A549 (cell line): Measurements from ENCODE around the gene TXNL1. TPM values are rescaled to one million over a fixed set of nuclear protein-coding genes. Genes with fewer than 3 reads are reported as not detected.

Experiments
- BHLHE40 ChIP-seq: IDR thresholded peaks from 2 replicates; pipeline ENCODE4 v1.6.1; 2012; ENCODE audit warnings: low read depth, low read length, inconsistent platforms
- CBX2 ChIP-seq: fragments of 200-600 bp; sonication (generic); IDR thresholded peaks from 2 replicates; pipeline ENCODE4 v1.6.1; 2016; ENCODE audit warnings: low read depth, mild to moderate bottlenecking, borderline replicate concordance
- ESRRA ChIP-seq: fragments of 150-350 bp; IDR thresholded peaks from 2 replicates; pipeline ENCODE4 v1.6.1; 2014; ENCODE audit warnings: mild to moderate bottlenecking, low read length, borderline replicate concordance
- HOXB13 ChIP-seq: fragments of 250-450 bp; sonication (Bioruptor Pico); IDR thresholded peaks from 2 replicates; pipeline ENCODE4 v1.5.0; 2020; ENCODE audit warnings: low read depth, mild to moderate bottlenecking, moderate library complexity
- JUN ChIP-seq, 2 experiments: fragments of >200 bp; sonication (Bioruptor Twin); formaldehyde crosslinking; IDR thresholded peaks; 2 replicates in 1 of 2; 3 replicates in 1 of 2; pipeline ENCODE4 v1.6.1; 2016 to 2017
- JUNB ChIP-seq: fragments of >200 bp; sonication (Bioruptor Twin); formaldehyde crosslinking; IDR thresholded peaks from 2 replicates; pipeline ENCODE4 v1.6.1; 2016
- KDM1A ChIP-seq: fragments of 200-600 bp; sonication (generic); IDR thresholded peaks from 2 replicates; pipeline ENCODE4 v1.6.1; 2016; ENCODE audit warnings: low read depth, mild to moderate bottlenecking
- MAFK ChIP-seq: fragments of 450-650 bp; IDR thresholded peaks from 2 replicates; pipeline ENCODE4 v1.6.1; 2014; ENCODE audit not compliant: partially characterized antibody
- MAZ ChIP-seq: fragments of 150-350 bp; IDR thresholded peaks from 2 replicates; pipeline ENCODE4 v1.6.1; 2014; ENCODE audit warnings: antibody characterized with exemption, low read depth, low read length, borderline replicate concordance
- NFE2L2 ChIP-seq: fragments of 150-350 bp; conservative IDR thresholded peaks from 2 replicates; pipeline ENCODE4 v1.6.1; 2014; ENCODE audit warnings: low read length
- PHF8 ChIP-seq: fragments of 200-600 bp; sonication (generic); IDR thresholded peaks from 2 replicates; pipeline ENCODE4 v1.6.1; 2016; ENCODE audit warnings: low read depth, mild to moderate bottlenecking, antibody characterized with exemption, moderate library complexity, borderline replicate concordance
- SREBF2 ChIP-seq: fragments of 450-650 bp; IDR thresholded peaks from 2 replicates; pipeline ENCODE4 v1.6.1; 2014; ENCODE audit warnings: mild to moderate bottlenecking, moderate library complexity
- ZFP36 ChIP-seq: fragments of 450-650 bp; IDR thresholded peaks from 2 replicates; pipeline ENCODE4 v1.6.1; 2014; ENCODE audit warnings: borderline replicate concordance; ENCODE audit not compliant: partially characterized antibody
- ZNF302 ChIP-seq: fragments of 250-450 bp; sonication (Bioruptor Pico); IDR thresholded peaks from 2 replicates; pipeline ENCODE4 v1.9.0; 2021; ENCODE audit warnings: inconsistent platforms, mild to moderate bottlenecking, moderate library complexity
- ZSCAN20 ChIP-seq: fragments of 250-450 bp; sonication (Bioruptor Pico); IDR thresholded peaks from 2 replicates; pipeline ENCODE4 v1.8.0; 2022; ENCODE audit warnings: mild to moderate bottlenecking, moderate library complexity
- polyA plus RNA-seq, 4 experiments: library from polyadenylated mRNA; depleted of rRNA in 3 of 4; stranded (reverse); fragments of >200 nt; fragmentation: RNase III in 1 of 4; extraction: RNeasy Plus Mini Kit Qiagen cat#74134 plus additional on column Dnase treatment in 1 of 4; gene quantifications; 2 replicates in 3 of 4; 3 replicates in 1 of 4; pipeline ENCODE4 v1.2.3, GENCODE V29; 2011 to 2017
- TF ChIP-seq, protein P1 (sequence below): fragments of 450-650 bp; IDR thresholded peaks from 2 replicates; pipeline ENCODE4 v1.6.1; 2014; ENCODE audit warnings: antibody characterized with exemption
- TF ChIP-seq, protein P2 (sequence below): fragments of >200 bp; sonication (Bioruptor Twin); formaldehyde crosslinking; IDR thresholded peaks from 2 replicates; pipeline ENCODE4 v1.6.1; 2016
- TF ChIP-seq, protein P3 (sequence below): fragments of >200 bp; sonication (Bioruptor Twin); formaldehyde crosslinking; IDR thresholded peaks from 3 replicates; pipeline ENCODE4 v1.6.1; 2016
- TF ChIP-seq, protein P4 (sequence below): fragments of 200-600 bp; sonication (generic); IDR thresholded peaks from 2 replicates; pipeline ENCODE4 v1.6.1; 2016; ENCODE audit warnings: antibody characterized with exemption, mild to moderate bottlenecking, moderate library complexity
- TF ChIP-seq, protein P5 (sequence below): fragments of 250-450 bp; sonication (Bioruptor Pico); IDR thresholded peaks from 2 replicates; pipeline ENCODE4 v1.5.0; 2021; ENCODE audit warnings: mild to moderate bottlenecking, moderate library complexity, borderline replicate concordance

The TXNL1 gene
- polyA plus RNA-seq, 2 of the 4 experiments (the other 2 are of a cell fraction), result 59.5 to 104 TPM

DNA sequence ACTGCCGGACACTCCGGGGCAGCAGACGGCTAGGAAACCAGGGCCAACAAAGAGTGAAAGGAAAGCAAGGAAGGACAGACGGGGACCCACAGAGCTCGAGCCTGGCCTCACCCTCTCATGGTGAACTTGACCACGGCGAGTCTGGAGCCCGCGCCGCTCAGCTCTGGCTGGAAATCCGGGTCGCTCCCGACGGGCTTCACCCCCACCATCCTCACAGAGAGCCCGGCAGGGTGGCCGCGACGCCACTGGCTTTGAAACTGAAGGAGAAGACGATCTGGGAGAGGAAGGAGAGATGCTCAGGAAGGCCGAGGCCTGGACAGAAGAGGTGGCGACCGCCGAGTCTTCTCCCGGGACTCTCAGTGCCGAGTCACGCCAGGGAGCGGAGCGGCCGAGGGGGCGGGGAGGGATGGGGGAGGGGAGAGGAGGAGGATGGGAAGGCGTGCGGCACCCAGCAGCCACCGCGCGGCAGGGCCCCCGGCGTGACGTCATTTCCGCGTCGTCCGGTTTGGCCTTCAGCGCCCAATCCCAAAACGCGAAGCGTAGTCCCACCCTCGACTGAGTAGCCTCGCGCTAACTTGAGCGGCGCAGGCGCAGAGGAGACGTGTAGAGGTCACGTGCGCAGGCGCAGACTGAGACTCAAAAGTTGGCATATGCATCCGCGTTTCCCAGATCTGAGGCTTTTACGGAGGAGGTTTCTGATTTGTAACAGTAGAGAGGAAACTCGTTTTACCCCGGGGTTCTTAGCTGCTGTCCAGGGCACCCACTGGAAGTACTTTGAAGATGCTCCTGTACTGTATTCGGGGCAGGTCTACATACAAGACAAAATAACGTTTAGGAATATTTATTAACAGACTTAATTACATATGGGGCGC lies at the start of gene TXNL1 (continued):
- no peak for TF ChIP-seq MAZ
- no peak for TF ChIP-seq SREBF2
- peak; percentile 33 to 86; a peak in 4 of 5 replicates for TF ChIP-seq JUN (IDR thresholded peaks at IDR 0.05)
- peak; percentile 73 for TF ChIP-seq PHF8
- TF ChIP-seq, protein P1, sequence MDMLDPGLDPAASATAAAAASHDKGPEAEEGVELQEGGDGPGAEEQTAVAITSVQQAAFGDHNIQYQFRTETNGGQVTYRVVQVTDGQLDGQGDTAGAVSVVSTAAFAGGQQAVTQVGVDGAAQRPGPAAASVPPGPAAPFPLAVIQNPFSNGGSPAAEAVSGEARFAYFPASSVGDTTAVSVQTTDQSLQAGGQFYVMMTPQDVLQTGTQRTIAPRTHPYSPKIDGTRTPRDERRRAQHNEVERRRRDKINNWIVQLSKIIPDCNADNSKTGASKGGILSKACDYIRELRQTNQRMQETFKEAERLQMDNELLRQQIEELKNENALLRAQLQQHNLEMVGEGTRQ, result peak; percentile 88
- no peak for TF ChIP-seq ESRRA
- TF ChIP-seq JUNB, result no peak
- TF ChIP-seq HOXB13, result no peak
- TF ChIP-seq, protein P2, sequence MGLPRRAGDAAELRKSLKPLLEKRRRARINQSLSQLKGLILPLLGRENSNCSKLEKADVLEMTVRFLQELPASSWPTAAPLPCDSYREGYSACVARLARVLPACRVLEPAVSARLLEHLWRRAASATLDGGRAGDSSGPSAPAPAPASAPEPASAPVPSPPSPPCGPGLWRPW, result no peak
- TF ChIP-seq, protein P3, sequence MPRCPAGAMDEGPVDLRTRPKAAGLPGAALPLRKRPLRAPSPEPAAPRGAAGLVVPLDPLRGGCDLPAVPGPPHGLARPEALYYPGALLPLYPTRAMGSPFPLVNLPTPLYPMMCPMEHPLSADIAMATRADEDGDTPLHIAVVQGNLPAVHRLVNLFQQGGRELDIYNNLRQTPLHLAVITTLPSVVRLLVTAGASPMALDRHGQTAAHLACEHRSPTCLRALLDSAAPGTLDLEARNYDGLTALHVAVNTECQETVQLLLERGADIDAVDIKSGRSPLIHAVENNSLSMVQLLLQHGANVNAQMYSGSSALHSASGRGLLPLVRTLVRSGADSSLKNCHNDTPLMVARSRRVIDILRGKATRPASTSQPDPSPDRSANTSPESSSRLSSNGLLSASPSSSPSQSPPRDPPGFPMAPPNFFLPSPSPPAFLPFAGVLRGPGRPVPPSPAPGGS, result no peak
- TF ChIP-seq ZSCAN20 (CRISPR knock-in tag), result no peak
- TF ChIP-seq CBX2, result no peak
- no peak for TF ChIP-seq ZNF302 (CRISPR knock-in tag)
- TF ChIP-seq, protein P4, sequence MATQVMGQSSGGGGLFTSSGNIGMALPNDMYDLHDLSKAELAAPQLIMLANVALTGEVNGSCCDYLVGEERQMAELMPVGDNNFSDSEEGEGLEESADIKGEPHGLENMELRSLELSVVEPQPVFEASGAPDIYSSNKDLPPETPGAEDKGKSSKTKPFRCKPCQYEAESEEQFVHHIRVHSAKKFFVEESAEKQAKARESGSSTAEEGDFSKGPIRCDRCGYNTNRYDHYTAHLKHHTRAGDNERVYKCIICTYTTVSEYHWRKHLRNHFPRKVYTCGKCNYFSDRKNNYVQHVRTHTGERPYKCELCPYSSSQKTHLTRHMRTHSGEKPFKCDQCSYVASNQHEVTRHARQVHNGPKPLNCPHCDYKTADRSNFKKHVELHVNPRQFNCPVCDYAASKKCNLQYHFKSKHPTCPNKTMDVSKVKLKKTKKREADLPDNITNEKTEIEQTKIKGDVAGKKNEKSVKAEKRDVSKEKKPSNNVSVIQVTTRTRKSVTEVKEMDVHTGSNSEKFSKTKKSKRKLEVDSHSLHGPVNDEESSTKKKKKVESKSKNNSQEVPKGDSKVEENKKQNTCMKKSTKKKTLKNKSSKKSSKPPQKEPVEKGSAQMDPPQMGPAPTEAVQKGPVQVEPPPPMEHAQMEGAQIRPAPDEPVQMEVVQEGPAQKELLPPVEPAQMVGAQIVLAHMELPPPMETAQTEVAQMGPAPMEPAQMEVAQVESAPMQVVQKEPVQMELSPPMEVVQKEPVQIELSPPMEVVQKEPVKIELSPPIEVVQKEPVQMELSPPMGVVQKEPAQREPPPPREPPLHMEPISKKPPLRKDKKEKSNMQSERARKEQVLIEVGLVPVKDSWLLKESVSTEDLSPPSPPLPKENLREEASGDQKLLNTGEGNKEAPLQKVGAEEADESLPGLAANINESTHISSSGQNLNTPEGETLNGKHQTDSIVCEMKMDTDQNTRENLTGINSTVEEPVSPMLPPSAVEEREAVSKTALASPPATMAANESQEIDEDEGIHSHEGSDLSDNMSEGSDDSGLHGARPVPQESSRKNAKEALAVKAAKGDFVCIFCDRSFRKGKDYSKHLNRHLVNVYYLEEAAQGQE, result peak; percentile 42
- TF ChIP-seq ZFP36, result no peak
- TF ChIP-seq MAFK, result no peak
- TF ChIP-seq NFE2L2, result no peak; the same call in 1 of the 2 replicates
- peak; percentile 50; the same call in 1 of the 2 replicates for TF ChIP-seq BHLHE40
- TF ChIP-seq KDM1A, result no peak
- TF ChIP-seq, protein P5, sequence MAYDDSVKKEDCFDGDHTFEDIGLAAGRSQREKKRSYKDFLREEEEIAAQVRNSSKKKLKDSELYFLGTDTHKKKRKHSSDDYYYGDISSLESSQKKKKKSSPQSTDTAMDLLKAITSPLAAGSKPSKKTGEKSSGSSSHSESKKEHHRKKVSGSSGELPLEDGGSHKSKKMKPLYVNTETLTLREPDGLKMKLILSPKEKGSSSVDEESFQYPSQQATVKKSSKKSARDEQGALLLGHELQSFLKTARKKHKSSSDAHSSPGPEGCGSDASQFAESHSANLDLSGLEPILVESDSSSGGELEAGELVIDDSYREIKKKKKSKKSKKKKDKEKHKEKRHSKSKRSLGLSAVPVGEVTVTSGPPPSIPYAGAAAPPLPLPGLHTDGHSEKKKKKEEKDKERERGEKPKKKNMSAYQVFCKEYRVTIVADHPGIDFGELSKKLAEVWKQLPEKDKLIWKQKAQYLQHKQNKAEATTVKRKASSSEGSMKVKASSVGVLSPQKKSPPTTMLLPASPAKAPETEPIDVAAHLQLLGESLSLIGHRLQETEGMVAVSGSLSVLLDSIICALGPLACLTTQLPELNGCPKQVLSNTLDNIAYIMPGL (CRISPR knock-in tag), result no peak
